ENCODE data around the gene PRCD.

The PRCD gene

DNA sequence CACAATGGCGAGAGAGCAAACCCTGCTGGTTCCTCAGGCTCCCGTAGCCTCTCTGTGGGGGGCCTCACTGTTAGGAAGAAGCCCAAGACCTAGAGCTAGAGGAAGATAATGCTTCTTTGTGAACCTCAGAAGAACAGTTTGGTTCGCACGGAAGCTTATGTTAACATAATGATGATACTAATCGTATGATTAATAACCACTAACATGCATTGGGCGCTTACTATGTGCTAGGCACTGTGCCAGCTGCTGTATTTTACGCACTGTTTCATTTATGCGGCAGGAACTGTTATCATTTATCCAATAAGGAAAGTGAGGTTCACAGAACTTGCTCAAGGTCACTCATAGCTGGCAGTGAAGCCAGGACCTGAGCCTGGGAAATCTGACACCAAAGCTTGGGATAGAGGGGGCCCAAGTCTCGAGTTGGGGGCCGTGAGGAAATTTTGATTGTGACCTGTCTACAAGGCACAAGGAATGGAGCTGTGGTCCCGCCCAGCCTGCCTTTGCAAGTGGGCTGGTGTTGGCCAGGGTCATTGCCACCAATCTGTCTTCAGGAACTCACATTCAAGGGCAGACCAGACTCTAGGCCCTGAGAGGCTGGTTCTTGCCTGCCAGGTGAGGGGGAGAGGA, 6.8 kb downstream of the PRCD start:
- in situ Hi-C loops (cut with MboI; ENCODE audit: low pct_unique_long_range_greater_than_20kb, low sequenced_read_pairs, unreplicated experiment), result no loop called here
- no peak for DNase-seq (ENCODE audit: low spot score)
- TF ChIP-seq, protein P1, sequence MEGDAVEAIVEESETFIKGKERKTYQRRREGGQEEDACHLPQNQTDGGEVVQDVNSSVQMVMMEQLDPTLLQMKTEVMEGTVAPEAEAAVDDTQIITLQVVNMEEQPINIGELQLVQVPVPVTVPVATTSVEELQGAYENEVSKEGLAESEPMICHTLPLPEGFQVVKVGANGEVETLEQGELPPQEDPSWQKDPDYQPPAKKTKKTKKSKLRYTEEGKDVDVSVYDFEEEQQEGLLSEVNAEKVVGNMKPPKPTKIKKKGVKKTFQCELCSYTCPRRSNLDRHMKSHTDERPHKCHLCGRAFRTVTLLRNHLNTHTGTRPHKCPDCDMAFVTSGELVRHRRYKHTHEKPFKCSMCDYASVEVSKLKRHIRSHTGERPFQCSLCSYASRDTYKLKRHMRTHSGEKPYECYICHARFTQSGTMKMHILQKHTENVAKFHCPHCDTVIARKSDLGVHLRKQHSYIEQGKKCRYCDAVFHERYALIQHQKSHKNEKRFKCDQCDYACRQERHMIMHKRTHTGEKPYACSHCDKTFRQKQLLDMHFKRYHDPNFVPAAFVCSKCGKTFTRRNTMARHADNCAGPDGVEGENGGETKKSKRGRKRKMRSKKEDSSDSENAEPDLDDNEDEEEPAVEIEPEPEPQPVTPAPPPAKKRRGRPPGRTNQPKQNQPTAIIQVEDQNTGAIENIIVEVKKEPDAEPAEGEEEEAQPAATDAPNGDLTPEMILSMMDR (IDR thresholded peaks at IDR 0.05; ENCODE audit: extremely low read depth, insufficient read depth, missing control alignments), result no peak

DNA sequence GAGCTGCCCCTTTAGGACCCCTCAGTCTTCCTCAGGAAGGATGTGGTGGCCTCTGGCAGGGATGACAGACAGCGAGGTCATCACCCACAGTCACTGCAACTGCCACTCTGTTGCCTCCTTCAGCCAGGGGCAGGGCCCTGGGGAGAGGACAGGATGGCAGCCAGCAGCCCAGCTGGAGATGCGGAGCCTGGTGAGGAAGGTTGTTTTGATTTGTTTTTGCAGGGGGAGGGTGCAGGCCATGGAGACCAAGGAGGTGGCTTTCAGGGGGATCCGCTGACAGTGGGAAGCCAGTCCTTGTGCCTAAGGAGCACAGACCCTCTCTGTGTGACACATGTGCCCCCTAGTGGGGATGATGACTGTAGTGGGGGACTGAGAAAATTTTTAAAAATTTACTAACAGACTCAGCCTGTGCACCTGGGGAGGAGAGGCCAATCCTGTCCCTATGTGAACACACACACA, 7.4 kb downstream of the PRCD start:
- peak; percentile 78 for DNase-seq (ENCODE audit: low spot score)
- TF ChIP-seq, protein P1 (IDR thresholded peaks at IDR 0.05; ENCODE audit: extremely low read depth, insufficient read depth, missing control alignments), result peak; percentile 73
- in situ Hi-C loops (cut with MboI; ENCODE audit: low pct_unique_long_range_greater_than_20kb, low sequenced_read_pairs, unreplicated experiment), result no loop called here

GRCh38 chr17:76547642-76548202, 7.9 kb downstream of the PRCD start:
- DNase-seq (ENCODE audit: low spot score), result no peak
- TF ChIP-seq, protein P1 (IDR thresholded peaks at IDR 0.05; ENCODE audit: extremely low read depth, insufficient read depth, missing control alignments), result no peak
- in situ Hi-C loops (cut with MboI; ENCODE audit: low pct_unique_long_range_greater_than_20kb, low sequenced_read_pairs, unreplicated experiment), result no loop called here

- TF ChIP-seq, protein P1 (IDR thresholded peaks at IDR 0.05; ENCODE audit: extremely low read depth, insufficient read depth, missing control alignments), result no peak
- in situ Hi-C loops (cut with MboI; ENCODE audit: low pct_unique_long_range_greater_than_20kb, low sequenced_read_pairs, unreplicated experiment), result no loop called here
- no peak for DNase-seq (ENCODE audit: low spot score)
Observed at GRCh38 chr17:76548378-76549214, 8.8 kb downstream of the PRCD start.

- TF ChIP-seq, protein P1 (IDR thresholded peaks at IDR 0.05; ENCODE audit: extremely low read depth, insufficient read depth, missing control alignments), result no peak
- no peak for DNase-seq (ENCODE audit: low spot score)
- in situ Hi-C loops (cut with MboI; ENCODE audit: low pct_unique_long_range_greater_than_20kb, low sequenced_read_pairs, unreplicated experiment), result no loop called here
Observed at GRCh38 chr17:76549215-76549518, 9.3 kb downstream of the PRCD start.

GRCh38 chr17:76549539-76549938, 9.7 kb downstream of the PRCD start:
- in situ Hi-C loops (cut with MboI; ENCODE audit: low pct_unique_long_range_greater_than_20kb, low sequenced_read_pairs, unreplicated experiment), result no loop called here
- TF ChIP-seq, protein P1 (IDR thresholded peaks at IDR 0.05; ENCODE audit: extremely low read depth, insufficient read depth, missing control alignments), result no peak
- DNase-seq (ENCODE audit: low spot score), result no peak
